ENCODE measurements around the gene TMEM201.

Gene TMEM201

GRCh38 chr1:9628541-9629444 lies 40.1 kb downstream of the TMEM201 start:
- TF ChIP-seq FOXA1 (IDR thresholded peaks at IDR 0.05) (no peak), ARNT (IDR thresholded peaks at IDR 0.05) (no peak), LEF1 (IDR thresholded peaks at IDR 0.05; ENCODE audit: borderline replicate concordance) (no peak)
- ChIA-PET CTCF (interaction anchor here (0.6 to 0.7 kb wide), 2 partner anchors 13 to 321 kb away, joined by 3 to 4 read pairs; no protein-coding TSS in a partner anchor), POLR2A (no interaction called here)
- DNase-seq (ENCODE audit: extremely low spot score), result no peak

- POLR2A ChIA-PET, result no interaction called here
- CTCF ChIA-PET, result no interaction called here
- no peak for TF ChIP-seq FOXK2 (IDR thresholded peaks at IDR 0.05)
- no peak for TF ChIP-seq FOXM1 (IDR thresholded peaks at IDR 0.05; ENCODE audit: borderline replicate concordance)
- no peak for TF ChIP-seq LEF1 (IDR thresholded peaks at IDR 0.05; ENCODE audit: borderline replicate concordance)
- no peak for TF ChIP-seq SP1 (IDR thresholded peaks at IDR 0.05)
- TF ChIP-seq FOXA1 (IDR thresholded peaks at IDR 0.05), result no peak
- TF ChIP-seq CTBP1 (IDR thresholded peaks at IDR 0.05; ENCODE audit: borderline replicate concordance), result no peak
- TF ChIP-seq ZNF384 (IDR thresholded peaks at IDR 0.05), result no peak
- no peak for TF ChIP-seq HDGF (IDR thresholded peaks at IDR 0.05; ENCODE audit: borderline replicate concordance)
- TF ChIP-seq SUZ12 (IDR thresholded peaks at IDR 0.05), result no peak
These were observed 40.9 kb downstream of the TMEM201 start for GRCh38 chr1:9629445-9630201.

DNA sequence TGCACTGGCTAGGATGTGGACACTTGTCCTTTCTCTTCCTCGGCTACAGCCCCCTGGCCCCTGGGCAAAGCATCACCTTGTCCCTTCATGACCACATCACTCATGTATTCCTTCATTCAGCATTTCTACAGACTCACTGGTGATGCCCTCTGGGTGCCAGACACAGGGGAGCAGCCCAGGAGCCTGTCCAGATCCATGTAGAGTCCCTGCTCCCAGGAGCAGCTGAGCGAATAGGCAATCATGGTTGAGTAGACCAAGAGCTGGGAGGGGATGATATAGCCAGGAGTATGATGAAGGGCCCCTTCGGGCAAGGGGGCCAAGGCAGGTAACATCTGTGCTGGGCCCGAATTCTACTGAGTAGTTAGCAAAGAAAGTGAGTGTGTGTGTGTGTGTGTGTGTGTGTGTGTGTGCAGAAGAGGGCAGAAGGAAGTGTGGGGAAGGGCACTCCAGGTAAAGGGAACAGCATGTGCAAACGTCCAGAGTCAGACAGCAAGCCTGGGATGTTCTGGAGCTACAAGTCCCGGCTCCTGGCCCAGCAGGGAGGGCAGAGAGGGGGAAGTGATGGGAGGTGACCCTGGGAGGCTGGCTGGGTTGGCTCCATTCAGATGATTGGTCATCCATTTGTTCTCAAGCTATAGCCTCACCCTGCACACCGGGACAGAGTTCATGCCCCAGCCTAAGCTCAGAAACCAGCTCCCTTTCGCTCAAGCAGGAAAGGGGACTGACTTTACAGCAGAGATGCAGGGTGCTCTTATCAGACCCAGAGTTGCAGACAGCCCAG lies 41.8 kb downstream of the TMEM201 start:
- CTCF ChIA-PET, result no interaction called here

More at GRCh38 chr1:9629445-9630201, 40.9 kb downstream of the TMEM201 start:
- no peak for DNase-seq (ENCODE audit: extremely low spot score)

DNA sequence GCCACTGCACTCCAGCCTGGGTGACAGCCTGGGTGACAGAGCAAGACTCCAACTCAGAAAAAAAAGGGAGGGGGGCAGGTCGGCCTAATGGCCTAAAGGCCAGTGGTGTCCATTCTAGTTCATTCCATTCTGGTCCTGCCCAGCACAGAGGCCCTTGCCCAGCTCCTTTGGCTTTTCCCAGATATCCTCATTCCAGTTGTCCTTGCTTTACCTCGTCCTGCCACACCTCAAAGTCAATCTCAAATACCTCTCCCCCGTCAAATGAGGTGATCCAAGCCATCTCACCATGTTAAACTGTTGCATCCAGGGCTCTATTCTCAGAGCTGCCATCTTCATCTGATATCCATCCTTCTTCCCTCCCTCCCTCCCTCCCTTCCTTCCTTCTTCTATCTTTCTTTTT lies 42.9 kb downstream of the TMEM201 start:
- TF ChIP-seq CTBP1 (IDR thresholded peaks at IDR 0.05; ENCODE audit: borderline replicate concordance), result no peak
- TF ChIP-seq FOXA1 (IDR thresholded peaks at IDR 0.05), result no peak
- TF ChIP-seq BHLHE40 (IDR thresholded peaks at IDR 0.05; ENCODE audit: borderline replicate concordance), result no peak
- TF ChIP-seq, protein P1, sequence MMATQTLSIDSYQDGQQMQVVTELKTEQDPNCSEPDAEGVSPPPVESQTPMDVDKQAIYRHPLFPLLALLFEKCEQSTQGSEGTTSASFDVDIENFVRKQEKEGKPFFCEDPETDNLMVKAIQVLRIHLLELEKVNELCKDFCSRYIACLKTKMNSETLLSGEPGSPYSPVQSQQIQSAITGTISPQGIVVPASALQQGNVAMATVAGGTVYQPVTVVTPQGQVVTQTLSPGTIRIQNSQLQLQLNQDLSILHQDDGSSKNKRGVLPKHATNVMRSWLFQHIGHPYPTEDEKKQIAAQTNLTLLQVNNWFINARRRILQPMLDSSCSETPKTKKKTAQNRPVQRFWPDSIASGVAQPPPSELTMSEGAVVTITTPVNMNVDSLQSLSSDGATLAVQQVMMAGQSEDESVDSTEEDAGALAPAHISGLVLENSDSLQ (IDR thresholded peaks at IDR 0.05), result no peak
- no peak for TF ChIP-seq LEF1 (IDR thresholded peaks at IDR 0.05; ENCODE audit: borderline replicate concordance)
- TF ChIP-seq TARDBP (IDR thresholded peaks at IDR 0.05), result no peak
- TF ChIP-seq SP1 (IDR thresholded peaks at IDR 0.05), result no peak
- no peak for TF ChIP-seq L3MBTL2 (conservative IDR thresholded peaks at IDR 0.05)
- no peak for DNase-seq (ENCODE audit: extremely low spot score)
- ChIA-PET CTCF (no interaction called here), POLR2A (no interaction called here)

More for the DNA sequence above, 41.8 kb downstream of the TMEM201 start:
- POLR2A ChIA-PET, result no interaction called here
- no peak for DNase-seq (ENCODE audit: extremely low spot score)
- TF ChIP-seq LEF1 (IDR thresholded peaks at IDR 0.05; ENCODE audit: borderline replicate concordance) (no peak), FOXK2 (IDR thresholded peaks at IDR 0.05) (no peak), SUZ12 (IDR thresholded peaks at IDR 0.05) (no peak), SP1 (IDR thresholded peaks at IDR 0.05) (no peak), CTBP1 (IDR thresholded peaks at IDR 0.05; ENCODE audit: borderline replicate concordance) (no peak), NFRKB (IDR thresholded peaks at IDR 0.05) (no peak)

DNA sequence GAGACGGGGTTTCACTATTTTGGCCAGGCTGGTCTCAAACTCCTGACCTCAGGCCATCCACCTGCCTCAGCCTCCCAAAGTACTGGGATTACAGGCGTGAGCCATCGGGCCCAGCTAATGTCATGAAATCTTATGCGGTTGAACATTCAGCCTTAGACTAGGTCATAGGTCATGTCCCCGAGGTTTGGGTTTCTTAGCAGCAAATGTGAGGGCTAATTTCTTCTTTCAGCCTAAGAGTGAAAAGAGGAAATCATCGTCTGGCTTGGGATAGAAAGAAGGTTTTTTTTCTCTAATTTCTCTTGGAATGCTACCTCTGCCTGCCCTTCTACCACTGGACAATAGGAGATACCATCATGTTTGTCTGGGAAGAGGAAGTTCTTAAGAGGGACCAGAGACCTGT lies 44.8 kb downstream of the TMEM201 start:
- ChIA-PET CTCF (interaction anchor here (0.6 to 0.7 kb wide), 2 partner anchors 18 to 643 kb away, joined by 3 read pairs; no protein-coding TSS in a partner anchor), POLR2A (no interaction called here)
- TF ChIP-seq ELF4 (IDR thresholded peaks at IDR 0.05) (no peak), HDGF (IDR thresholded peaks at IDR 0.05; ENCODE audit: borderline replicate concordance) (no peak), L3MBTL2 (conservative IDR thresholded peaks at IDR 0.05) (no peak), ARNT (IDR thresholded peaks at IDR 0.05) (no peak), NFRKB (IDR thresholded peaks at IDR 0.05) (no peak), FOXK2 (IDR thresholded peaks at IDR 0.05) (no peak), LEF1 (IDR thresholded peaks at IDR 0.05; ENCODE audit: borderline replicate concordance) (no peak)
- DNase-seq (ENCODE audit: extremely low spot score), result no peak

DNA sequence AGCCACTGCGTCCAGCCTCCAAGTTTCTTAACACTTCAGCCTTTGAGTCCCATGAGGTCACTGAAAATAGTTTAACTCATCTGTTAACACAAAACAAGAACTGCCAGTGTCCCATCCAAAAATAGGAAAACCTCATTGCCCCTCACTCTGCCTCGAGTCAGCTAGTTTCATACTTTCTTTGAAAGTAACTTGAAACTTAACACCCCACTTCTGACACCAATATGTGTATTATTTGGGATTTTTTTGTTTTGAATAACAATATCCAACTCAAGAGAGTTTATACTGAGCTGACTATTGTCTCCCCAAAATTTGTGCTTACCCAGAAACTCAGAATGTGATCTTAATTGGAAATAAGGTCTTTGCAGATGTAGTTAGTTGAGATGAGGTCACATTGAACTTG lies 45.9 kb downstream of the TMEM201 start:
- ChIA-PET POLR2A (no interaction called here), CTCF (no interaction called here)
- DNase-seq (ENCODE audit: extremely low spot score), result no peak
- TF ChIP-seq, protein P1 (IDR thresholded peaks at IDR 0.05), result no peak
- TF ChIP-seq CTBP1 (IDR thresholded peaks at IDR 0.05; ENCODE audit: borderline replicate concordance) (no peak), HDGF (IDR thresholded peaks at IDR 0.05; ENCODE audit: borderline replicate concordance) (no peak)

- TF ChIP-seq L3MBTL2 (conservative IDR thresholded peaks at IDR 0.05) (no peak), FOXM1 (IDR thresholded peaks at IDR 0.05; ENCODE audit: borderline replicate concordance) (no peak), SP1 (IDR thresholded peaks at IDR 0.05) (no peak), ZNF384 (IDR thresholded peaks at IDR 0.05) (no peak), ARNT (IDR thresholded peaks at IDR 0.05) (no peak), FOXK2 (IDR thresholded peaks at IDR 0.05) (no peak), ELF4 (IDR thresholded peaks at IDR 0.05) (no peak), TARDBP (IDR thresholded peaks at IDR 0.05) (no peak), LEF1 (IDR thresholded peaks at IDR 0.05; ENCODE audit: borderline replicate concordance) (no peak), FOXA1 (IDR thresholded peaks at IDR 0.05) (no peak), SUZ12 (IDR thresholded peaks at IDR 0.05) (no peak), CTBP1 (IDR thresholded peaks at IDR 0.05; ENCODE audit: borderline replicate concordance) (no peak), NFRKB (IDR thresholded peaks at IDR 0.05) (no peak), HDGF (IDR thresholded peaks at IDR 0.05; ENCODE audit: borderline replicate concordance) (no peak)
- TF ChIP-seq, protein P1 (IDR thresholded peaks at IDR 0.05), result no peak
- DNase-seq (ENCODE audit: extremely low spot score), result no peak
- ChIA-PET POLR2A (no interaction called here), CTCF (no interaction called here)
These were observed 50.5 kb downstream of the TMEM201 start for GRCh38 chr1:9639227-9639626.
